Measurements from ENCODE around the gene RBX1.
"Not testable (repeated sequence)": the region's sequence is repeated elsewhere in the genome, so short reads cannot be mapped to it uniquely, and the experiment has no call there.

Gene RBX1

DNA sequence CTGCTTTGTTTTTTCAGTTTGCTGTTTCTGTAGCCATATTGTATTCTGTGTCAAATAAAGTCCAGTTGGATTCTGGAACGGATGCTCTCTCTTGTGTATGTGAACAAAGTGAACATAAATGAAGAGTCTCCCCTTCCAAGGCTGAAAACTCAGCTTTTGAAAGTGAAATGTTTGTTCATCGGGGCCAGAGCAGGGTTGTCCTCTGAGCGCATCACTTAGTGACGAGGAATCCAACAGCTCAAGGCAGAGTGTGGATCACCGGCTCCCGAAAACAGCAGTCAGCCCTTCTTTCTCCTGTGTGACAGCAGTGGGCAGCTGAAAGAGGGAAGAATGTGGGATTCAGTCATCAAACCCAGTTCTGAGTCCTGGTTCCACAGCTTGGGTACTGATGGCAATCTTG is 21.4 kb downstream of the RBX1 start:
- no peak for DNase-seq (ENCODE audit: low spot score)

DNA sequence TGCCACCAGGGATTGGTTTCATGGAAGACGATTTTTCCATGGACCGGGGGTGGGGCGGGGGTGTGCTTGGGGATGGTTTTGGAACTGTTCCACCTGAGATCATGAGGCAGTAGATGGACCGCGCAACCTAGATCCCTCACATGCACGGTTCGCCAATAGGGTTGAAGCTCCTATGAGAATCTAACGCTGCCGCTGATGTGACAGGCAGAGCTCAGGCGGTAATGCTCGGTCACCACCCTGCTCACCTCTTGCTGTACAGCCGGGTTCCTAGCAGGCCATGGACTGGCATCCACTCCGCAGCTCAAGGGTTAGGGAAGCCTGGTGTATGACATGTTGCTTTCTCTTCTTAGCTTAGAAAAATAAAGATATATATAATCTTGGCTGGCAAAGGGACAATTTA is 22.0 kb downstream of the RBX1 start:
- DNase-seq (ENCODE audit: low spot score) = no peak

GRCh38 chr22:40975366-40975765 is 24.2 kb downstream of the RBX1 start:
- no peak for DNase-seq (ENCODE audit: low spot score)

GRCh38 chr22:40976866-40977700 is 25.9 kb downstream of the RBX1 start:
- no peak for DNase-seq (ENCODE audit: low spot score)

- DNase-seq (ENCODE audit: low spot score) = no peak
Observed at GRCh38 chr22:40979198-40979597, 28.0 kb downstream of the RBX1 start.

DNA sequence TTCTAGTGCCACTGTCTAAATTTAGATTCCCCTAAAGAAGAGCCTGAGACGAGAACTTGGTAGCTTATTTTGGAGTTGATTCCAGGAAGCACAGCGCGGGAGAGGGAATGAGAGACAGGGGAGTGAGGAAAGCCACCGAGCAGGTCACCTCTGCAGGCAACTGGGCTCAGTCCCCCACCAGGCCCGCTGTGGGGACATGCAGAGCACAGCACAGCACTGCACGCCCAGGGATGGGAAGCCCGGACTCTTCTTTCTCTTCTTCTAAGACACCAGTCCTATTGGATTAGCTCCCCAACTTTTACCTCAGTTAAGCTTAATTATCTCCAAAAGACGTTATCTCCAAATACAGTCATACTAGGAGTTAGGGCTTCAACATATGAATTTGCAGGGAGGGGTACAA is 28.7 kb downstream of the RBX1 start:
- no peak for DNase-seq (ENCODE audit: low spot score)

GRCh38 chr22:40982482-40983385 is 31.6 kb downstream of the RBX1 start:
- DNase-seq (ENCODE audit: low spot score) = no peak

DNA sequence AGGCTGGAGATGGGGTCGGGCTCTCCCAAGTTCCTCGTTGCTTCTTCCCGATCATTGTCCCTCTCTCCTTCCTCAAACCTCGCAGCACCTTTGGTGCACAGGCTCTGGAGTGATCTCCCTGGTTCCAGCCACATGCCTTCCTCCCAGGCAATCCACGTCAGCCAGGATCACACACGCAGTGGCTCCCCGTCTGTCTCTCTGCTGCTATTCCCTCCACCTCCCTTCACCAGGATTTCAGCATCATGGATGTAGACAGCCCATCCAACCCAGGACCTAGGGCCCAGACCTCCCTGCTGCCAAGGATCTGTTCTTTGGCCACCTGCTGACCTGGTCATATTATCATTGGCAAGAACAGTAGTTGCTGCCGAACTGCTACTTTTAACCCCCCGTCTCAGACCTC is 40.1 kb downstream of the RBX1 start:
- DNase-seq (ENCODE audit: low spot score) = no peak

DNA sequence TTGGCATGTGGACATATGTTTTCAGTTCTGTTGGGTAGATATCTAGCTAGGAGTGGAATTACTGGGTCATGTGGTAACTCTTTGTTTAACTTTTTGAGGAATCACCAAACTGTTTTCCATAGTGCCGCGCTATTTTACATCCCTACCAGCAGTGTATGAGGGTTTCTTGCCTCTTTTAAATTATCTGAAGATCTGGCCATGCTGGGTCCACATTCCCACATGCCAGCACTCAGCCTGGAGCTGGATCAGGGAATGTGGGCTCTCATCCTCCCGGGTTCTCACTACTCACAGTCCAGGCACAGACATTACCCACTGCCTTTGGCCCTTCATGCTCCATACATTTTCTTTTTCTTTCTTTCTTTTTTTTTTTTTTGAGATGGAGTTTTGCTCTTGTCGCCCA is 44.6 kb downstream of the RBX1 start:
- DNase-seq (ENCODE audit: low spot score) = no peak

GRCh38 chr22:40997520-40997919 is 46.3 kb downstream of the RBX1 start:
- no peak for DNase-seq (ENCODE audit: low spot score)

DNA sequence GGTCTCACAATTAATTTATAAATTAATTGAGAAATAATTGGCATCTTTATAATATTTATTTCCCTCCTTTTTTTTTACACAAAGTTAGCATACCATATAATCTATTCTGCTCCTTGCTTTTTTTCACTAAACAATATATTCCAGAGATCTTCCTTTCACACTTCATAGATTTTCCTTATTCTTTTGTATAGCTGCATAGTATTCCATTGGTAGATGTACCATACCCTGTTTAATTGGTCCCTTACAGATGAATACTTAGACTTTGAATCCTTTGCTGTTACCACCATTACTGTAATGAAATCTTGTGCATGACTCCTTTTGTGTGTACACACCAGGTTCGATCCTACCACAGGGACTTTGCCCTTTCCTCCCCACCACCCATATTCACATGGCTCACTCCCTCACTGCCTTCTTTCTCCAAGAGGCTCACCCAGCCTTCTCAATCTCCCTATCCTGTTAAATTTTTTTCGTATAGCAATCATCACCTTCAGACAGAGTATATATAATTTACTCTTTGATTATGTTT is 48.9 kb downstream of the RBX1 start:
- no peak for DNase-seq (ENCODE audit: low spot score)

- no peak for DNase-seq (ENCODE audit: low spot score)
Observed at GRCh38 chr22:41000941-41001721, 50.0 kb downstream of the RBX1 start.

GRCh38 chr22:41001722-41002122 is 50.5 kb downstream of the RBX1 start:
- no peak for DNase-seq (ENCODE audit: low spot score)

GRCh38 chr22:41002386-41002785 is 51.2 kb downstream of the RBX1 start:
- not testable (repeated sequence) for DNase-seq (ENCODE audit: low spot score)

- DNase-seq (ENCODE audit: low spot score) = no peak
Observed at GRCh38 chr22:41003066-41003465, 51.9 kb downstream of the RBX1 start.

DNA sequence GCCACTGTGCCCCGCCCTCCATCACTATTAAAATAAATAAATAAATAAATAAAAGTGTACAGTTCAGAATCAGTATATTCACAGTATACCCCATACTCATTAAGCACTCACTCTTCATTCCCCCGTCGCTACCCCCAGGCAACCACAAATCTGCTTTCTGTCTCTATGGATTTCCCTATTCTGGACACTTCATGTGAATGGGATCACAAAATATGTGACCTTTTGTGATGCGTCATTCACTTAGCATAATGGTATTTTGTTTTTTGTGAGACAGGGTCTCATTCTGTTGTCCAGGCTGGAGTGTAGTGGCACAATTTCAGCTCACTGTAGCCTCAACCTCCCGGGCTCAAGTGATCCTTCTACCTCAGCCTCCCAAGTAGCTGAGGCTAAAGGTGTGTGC is 52.8 kb downstream of the RBX1 start:
- DNase-seq (ENCODE audit: low spot score) = no peak

DNA sequence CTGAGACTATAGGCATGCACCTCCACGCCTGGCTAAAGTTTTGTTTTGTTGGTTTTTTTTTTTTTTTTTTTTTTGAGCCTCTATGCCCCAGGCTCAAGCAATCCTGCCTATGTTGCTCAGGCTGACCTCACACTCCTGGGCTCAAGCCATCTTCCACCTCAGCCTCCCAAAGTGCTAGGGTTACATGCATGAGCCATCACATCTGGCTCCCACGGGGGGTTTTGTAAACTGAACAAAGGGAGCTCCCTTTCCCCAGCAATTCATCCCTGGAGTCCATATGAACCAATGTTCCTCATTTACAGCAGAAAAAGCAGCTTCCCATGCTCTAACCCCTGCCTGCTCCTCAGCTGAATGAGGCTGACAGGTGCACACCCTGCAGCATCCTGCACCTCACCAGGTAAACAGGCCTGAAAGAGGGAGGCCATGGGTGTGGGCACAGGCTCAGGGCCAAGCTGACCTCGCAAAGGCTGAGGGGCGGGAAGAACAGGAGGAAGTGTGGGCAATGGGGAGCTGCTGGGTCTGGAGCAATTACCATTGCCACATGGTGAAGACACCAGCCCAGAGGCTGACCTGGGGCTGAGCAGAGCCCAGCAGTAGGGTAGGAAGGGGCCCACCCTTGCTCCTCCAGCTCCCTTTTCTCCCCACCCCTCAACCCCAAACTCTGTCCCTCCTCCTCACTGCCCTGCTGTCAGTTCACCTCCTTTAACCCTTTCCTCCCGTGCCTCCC is 58.2 kb downstream of the RBX1 start:
- no peak for DNase-seq (ENCODE audit: low spot score)

- no peak for DNase-seq (ENCODE audit: low spot score)
Observed at GRCh38 chr22:41015003-41015402, 63.8 kb downstream of the RBX1 start.

DNA sequence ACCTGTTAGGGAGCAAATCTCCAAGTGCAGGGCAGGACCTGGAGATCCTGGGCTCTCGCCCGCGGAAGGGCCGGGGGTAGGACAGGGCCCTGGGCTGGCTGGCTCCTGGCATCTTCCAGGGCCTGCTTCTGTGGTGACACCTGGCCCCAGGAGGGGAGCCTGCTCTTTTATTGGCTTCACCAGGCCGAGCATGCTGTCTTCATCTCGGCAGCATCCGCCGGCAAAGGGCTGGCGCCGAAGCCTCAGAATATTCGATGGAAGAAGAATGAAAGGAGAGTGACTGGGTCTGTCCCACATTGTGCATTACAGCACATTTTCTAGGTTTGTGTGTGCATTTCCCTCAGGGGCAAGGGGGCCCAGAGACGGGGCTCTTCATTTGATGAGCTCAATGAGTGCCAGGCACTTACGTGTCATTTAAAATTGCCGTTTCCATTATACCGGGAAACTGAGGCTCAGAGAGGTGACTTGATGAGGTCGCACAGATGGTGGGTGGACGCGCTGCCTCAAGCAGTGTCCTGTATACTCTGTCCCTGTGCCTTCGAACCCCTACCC is 70.0 kb downstream of the RBX1 start:
- DNase-seq (ENCODE audit: low spot score) = no peak

DNA sequence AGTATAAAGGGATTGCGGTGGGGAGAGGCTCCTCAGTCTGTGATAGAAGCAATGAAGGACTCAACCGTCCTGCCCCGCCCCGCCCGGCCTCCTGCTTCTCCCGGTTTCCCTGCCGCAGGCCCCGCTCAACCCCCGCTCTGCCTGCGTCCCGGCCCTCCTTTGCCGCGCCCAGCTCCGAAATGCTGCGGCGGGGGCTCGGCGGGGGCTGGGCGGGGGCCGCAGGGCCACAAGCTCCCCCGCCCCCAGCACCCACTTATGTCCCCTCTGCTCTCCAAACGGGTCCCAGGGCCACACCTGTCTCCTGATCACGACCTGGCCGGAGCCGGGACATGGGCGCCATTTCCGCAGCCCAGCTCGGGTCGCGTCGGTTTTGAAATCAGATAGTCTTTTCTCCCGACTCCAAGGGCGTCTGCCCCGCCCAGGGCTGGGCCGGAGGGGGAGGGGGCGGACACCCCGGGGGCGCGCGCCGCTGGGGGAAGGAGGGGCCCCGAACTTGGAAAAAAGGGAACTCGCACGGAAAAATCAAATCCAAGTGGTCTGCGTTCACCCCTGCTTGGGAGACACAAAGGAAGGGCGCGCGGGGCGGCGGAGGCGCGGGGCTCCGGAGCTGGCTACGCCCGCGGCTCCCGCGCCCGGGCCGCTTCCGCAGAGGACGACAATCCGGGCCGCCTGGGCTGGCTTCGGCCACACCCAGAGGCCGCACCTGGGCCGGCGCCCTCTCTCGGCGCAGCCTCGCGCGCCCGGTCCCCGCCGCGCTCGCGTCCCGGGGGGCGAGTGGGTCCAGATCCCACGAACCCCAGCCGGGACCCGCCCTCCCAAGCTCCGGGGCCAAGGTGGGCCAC is 70.7 kb downstream of the RBX1 start:
- DNase-seq (ENCODE audit: low spot score) = peak; percentile 35
